Stimulated activated CD8-positive, alpha-beta memory T cell treated with anti-CD3 and anti-CD28 coated beads, Interleukin-7, amount 100 ng/mL, for 48 hours (primary cell): ENCODE data around the gene RNLS.
A peak's percentile ranks its signal among the peaks of the same experiment; 100 is the strongest.

Source experiments
- DNase-seq, 2 donors: peaks; one replicate each; pipeline ENCODE4 v3.0.0-alpha.2; 2020; ENCODE audit warnings: low read depth in 1 of 2; ENCODE audit errors: extremely low read depth in 1 of 2

The RNLS gene

GRCh38 chr10:88401671-88402347 lies 181.3 kb downstream of the RNLS start:
- DNase-seq, result no peak

GRCh38 chr10:88399240-88399639 lies 183.9 kb downstream of the RNLS start:
- no peak for DNase-seq

GRCh38 chr10:88395677-88396076 lies 187.4 kb downstream of the RNLS start:
- no peak for DNase-seq

DNA sequence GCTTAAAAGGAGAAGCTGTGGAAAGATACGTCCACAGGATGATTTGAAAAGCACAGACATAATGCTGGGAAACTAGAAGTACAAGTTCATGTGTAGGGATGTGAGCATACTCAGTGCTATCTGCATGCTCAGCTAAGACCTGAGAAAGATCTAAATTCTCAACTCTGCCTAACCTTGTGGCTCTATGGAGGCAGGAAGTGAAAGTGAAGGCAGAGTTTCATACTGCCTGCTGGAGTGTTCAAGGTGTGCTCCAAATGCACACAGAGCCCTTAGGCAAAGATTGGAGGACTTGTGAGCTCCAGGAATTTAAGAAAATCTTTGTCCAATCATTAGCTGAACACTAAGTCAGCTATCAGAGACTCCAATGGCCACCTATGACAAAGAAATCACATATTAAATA lies 190.9 kb downstream of the RNLS start:
- DNase-seq, result no peak

GRCh38 chr10:88390041-88390440 lies 193.1 kb downstream of the RNLS start:
- no peak for DNase-seq

DNA sequence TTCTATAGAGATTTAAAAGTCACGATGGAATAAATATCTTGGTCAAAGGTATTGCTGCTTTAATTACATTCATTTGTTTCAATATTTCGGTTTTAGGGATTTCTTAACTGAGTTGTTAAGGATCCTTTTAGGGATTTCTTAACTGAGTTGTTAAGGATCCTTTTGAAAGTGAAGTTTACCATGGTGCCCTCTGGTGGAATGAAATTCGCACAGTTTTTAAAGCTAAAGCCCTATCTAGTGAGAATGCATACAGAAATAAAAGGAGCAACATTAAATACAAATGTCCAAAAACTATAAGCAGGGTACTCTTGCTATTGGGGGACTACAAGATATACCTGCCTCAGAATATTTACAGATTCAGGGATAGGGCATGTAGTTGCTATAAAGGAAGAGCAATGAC lies 193.7 kb downstream of the RNLS start:
- no peak for DNase-seq

- DNase-seq, result no peak
Measured at GRCh38 chr10:88388324-88388723, 194.8 kb downstream of the RNLS start.

- DNase-seq, result no peak
Measured at GRCh38 chr10:88386821-88387773, 196.0 kb downstream of the RNLS start.

- no peak for DNase-seq
Measured at GRCh38 chr10:88386204-88386788, 196.8 kb downstream of the RNLS start.

DNA sequence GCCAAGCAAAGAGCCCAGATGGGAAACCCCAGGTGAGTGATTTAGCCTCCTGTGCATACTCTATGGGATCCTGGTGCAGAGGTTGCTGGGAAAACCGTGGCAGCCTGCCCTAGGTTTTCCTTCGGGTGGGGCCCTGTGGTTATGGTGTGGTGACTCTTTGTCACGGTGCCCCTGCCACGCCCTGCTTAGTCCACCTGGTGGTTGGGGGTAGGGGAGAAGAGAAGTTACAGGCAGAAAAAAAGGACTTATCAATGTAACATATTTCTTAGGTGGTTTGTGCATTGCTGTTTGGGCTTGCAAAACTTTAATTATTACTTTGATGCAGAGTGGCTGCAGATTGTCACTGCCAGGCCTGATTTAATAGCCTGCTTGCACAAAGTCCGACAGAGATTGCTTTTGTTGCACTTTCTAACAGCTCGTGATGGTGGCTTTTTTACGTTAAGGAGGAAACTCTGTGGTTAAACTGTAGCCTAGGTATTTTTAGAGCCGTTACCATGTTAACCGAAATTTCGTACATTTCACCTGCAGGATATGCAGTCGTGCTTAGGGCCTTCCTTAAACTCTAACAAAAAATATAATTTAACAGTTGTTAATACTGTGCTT lies 197.4 kb downstream of the RNLS start:
- DNase-seq, result peak; percentile 14 to 29

- no peak for DNase-seq
Measured at GRCh38 chr10:88383276-88383675, 199.8 kb downstream of the RNLS start.

DNA sequence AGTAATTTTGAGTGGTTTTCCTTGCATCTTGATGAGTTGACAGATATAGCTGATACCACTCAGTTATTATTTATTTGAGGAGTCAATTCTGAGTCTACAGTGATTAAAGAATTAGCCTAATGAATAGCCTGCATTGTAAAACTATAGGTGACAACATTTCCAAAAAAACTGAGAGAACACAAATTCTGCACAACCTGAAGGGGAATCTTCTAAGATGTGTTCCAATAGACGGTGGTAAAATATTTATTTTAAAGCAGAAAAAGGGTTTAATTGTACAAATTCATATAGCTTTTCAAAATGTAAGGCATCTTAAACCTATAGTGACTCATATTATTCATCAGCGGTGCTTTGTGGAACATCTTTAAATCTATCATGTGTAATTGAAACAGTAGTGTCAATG lies 200.4 kb downstream of the RNLS start:
- no peak for DNase-seq

GRCh38 chr10:88379575-88379974 lies 203.5 kb downstream of the RNLS start:
- no peak for DNase-seq

GRCh38 chr10:88377510-88377909 lies 205.6 kb downstream of the RNLS start:
- no peak for DNase-seq

DNA sequence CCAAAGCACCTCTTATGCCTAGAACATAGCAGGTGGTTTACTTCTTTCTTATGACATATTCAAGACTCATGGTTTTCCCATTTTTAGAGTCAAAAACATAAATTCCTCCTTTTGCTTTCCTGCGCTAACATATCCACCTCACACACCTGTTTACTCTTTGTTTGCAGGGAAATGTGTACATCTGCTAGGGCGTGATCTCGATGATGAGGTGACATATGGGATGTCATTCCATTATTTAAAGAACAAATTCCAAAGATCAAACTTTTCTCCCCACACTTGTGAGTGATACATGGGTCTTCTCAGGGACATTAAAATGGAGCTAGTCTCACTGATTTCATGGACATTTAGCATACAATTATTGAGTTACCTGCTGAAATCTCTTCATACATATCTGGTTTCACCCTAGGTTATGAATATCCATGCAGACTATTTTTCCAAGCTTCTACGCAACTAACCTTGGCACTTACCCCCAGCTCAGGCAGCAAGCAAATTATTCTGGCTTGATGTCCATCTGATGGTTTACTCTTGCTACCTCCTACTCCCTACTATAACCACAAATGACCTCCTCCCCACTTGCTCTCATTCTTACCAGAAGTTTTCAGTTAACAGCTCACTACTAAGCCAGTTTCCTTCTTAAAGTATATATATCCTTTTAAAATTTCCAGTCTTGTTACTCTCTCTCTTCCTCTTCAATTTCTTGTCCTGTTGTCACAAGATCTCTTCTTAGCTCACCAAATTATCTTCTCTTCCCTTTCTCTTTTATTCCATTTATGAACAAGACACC lies 208.5 kb downstream of the RNLS start:
- DNase-seq, result no peak

DNA sequence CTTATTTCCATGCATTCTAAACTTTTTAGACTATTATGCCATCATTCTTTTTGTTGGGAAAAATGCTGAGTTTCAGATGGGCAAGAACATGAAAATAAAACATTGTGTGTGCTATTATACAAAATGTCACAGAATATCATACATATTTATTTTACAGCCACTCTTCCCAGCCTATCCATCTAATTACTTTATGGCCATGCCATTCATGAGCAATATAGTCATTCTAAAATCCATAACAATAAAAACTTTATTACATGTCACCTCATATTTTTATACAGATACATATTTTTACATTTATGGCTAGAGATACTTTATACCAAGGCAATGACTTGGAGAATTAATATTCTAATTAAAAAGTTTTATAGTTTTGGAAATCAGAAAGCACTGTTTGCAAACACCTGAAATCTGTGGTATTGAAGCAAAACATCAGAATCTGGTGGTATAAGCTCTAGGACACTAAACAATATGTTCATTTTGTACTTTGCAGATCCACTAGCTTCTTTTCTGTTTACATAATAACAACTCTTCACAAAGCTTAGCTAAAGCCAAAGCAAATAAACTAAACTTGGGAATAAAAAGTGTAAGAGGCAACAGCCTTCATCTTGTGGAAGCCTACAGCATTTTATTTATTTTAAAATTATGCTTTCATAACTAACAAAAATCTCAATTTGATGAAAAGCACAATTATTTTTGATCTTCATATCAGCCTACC lies 210.1 kb downstream of the RNLS start:
- no peak for DNase-seq

DNA sequence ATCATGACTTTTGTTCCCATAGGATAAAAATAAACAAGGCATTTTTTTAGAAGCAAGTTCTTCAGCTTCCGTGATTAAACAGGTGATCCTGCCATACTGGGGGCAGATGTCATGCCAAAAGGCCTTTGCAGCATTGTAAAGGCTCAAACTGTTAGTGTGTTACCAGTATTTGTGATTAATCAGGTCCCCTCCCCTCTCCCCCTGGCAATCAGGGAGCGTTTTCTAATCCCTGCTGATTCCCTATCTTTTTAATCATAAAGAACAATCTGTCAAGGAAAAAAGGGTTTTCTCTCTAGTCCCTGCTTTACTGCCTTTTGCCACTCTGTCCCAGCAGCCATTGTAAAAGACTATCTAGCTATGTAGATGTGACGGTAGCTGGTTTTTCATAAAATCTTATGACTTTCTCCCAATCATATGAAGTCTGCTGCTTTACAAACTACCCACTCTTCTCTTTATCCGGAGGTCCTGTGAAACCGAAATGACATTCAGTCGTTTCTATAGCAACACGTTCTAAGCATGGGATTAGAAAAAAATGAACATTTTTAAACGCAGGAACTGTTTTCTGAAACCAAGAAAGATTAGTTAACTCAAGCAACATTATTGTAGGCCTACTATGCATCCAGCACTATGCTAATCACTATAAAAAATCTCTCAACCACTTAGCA lies 210.9 kb downstream of the RNLS start:
- DNase-seq, result no peak

- DNase-seq, result no peak
Measured at GRCh38 chr10:88370713-88371112, 212.4 kb downstream of the RNLS start.

DNA sequence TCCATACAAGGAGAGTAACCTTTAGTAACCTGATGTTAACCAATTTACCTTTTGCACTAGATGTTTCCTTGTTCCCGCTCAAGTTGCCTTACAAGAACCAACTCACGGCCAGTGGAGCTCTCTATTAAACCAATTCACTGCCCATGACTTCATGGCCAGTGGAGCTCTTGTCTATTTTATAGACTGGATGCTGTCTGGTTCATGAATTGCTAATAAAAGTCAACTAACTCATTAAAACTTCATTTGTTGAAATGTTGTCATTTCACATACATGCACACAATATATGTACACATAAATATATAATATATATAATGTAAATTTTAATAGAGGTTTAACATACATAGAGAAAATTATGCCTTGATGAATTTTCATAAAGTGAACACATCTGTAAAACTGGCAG lies 216.3 kb downstream of the RNLS start:
- no peak for DNase-seq
